Neutrophil (primary cell): ENCODE data around the gene CD300C.

ENCODE experiments used
- H3K27ac ChIP-seq: fragments of 200-600 bp; sonication (generic); 2 replicates; pipeline ENCODE4 v1.5.1; 2016; ENCODE audit warnings: mild to moderate bottlenecking, moderate library complexity
- H3K27me3 ChIP-seq: fragments of 200-600 bp; sonication (generic); 2 replicates; pipeline ENCODE4 v1.6.0; 2016; ENCODE audit warnings: mild to moderate bottlenecking
- H3K36me3 ChIP-seq: fragments of 200-600 bp; sonication (generic); 2 replicates; pipeline ENCODE4 v1.5.1; 2017
- H3K4me1 ChIP-seq, 2 experiments: fragments of 200-600 bp in 1 of 2; sonication (generic) in 1 of 2; 1 replicate in 1 of 2; 2 replicates in 1 of 2; pipeline versions ENCODE4 v1.5.1 to v1.6.1; 2013 to 2016; ENCODE audit warnings: low read depth in 1 of 2, low read length in 1 of 2, mild to moderate bottlenecking in 1 of 2, moderate library complexity in 1 of 2; ENCODE audit not compliant: control insufficient read depth in 1 of 2, insufficient read depth in 1 of 2
- H3K4me3 ChIP-seq, 2 experiments: fragments of 200-600 bp in 1 of 2; sonication (generic) in 1 of 2; 1 replicate in 1 of 2; 2 replicates in 1 of 2; pipeline ENCODE4 v1.5.1; 2013 to 2016; ENCODE audit warnings: low read depth in 1 of 2, low read length in 1 of 2, mild to moderate bottlenecking in 1 of 2, moderate library complexity in 1 of 2
- H3K9me3 ChIP-seq: fragments of 200-600 bp; sonication (generic); 2 replicates; pipeline ENCODE4 v1.5.1; 2016
- CTCF ChIP-seq: fragments of 200-600 bp; sonication (generic); IDR thresholded peaks from 2 replicates; pipeline ENCODE4 v1.5.1; 2016; ENCODE audit warnings: antibody characterized with exemption

Gene CD300C

DNA sequence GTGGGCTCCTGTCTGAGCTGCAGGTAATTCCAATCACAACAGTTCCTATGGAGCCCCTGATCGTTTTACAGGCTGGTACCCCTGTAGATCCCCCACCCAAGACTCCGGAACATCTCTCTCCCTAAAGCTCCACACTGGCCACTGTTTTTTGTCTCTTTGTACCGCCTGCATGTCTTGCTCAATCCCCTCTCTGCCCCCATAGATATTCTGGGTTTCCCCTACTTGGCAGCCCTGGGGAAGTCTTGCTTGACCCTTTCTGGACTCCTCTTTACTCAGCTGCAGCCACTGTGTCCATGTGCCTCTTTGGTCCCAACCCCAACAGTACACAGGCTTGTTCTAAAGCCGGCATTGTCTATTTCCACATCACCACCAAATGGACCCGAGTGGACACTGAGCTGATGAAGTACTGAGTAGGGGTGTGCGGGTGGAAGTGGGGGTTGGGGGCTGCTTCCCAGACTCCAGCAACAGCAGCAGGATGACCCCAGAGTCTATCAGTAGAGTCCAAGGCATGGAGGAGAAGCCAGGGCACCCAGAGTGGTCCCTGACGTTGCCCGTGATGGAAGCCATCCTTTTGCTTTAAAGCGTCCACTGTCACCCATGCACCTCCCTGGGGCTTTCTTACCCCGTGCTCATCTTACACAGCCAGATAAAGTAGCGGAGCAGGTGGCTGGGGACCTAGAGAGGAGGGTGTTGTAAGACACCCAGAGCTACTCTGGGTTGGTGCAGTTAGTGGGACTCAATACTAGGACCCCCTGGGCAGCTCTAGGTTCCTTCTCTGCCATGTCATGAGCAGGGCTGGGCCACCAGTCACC lies 21.1 kb downstream of the CD300C start:
- Histone ChIP-seq H3K27ac (peak overlapping the region; percentile 100), H3K9me3 (no peaks in the 10 kb centered on the region), H3K4me1 (peaks cover 100% of the 10 kb centered on the region in 2 experiments), H3K36me3 (peaks cover 31% of the 10 kb centered on the region), H3K4me3 (peak overlapping the region; percentile 12 to 16), H3K27me3 (no peaks in the 10 kb centered on the region)
- no peak for TF ChIP-seq CTCF

GRCh38 chr17:74523308-74523707 lies 22.6 kb downstream of the CD300C start:
- Histone ChIP-seq H3K4me1 (peaks cover 93 to 99% of the 10 kb centered on the region in 2 experiments), H3K27ac (peak overlapping the region; percentile 100), H3K27me3 (no peaks in the 10 kb centered on the region), H3K36me3 (peaks cover 31% of the 10 kb centered on the region), H3K4me3 (peak overlapping the region in 1 of 2 experiments; percentile 16), H3K9me3 (no peaks in the 10 kb centered on the region)
- no peak for TF ChIP-seq CTCF

- Histone ChIP-seq H3K4me1 (peaks cover 86 to 92% of the 10 kb centered on the region in 2 experiments), H3K9me3 (no peaks in the 10 kb centered on the region), H3K36me3 (peaks cover 31% of the 10 kb centered on the region), H3K4me3 (peak overlapping the region; percentile 45 to 53), H3K27me3 (no peaks in the 10 kb centered on the region), H3K27ac (peak overlapping the region; percentile 100)
- TF ChIP-seq CTCF = no peak
These were observed 23.4 kb downstream of the CD300C start for GRCh38 chr17:74522381-74523105.

GRCh38 chr17:74521701-74522201 lies 24.2 kb downstream of the CD300C start:
- Histone ChIP-seq H3K4me1 (peaks cover 78 to 84% of the 10 kb centered on the region in 2 experiments), H3K36me3 (peaks cover 31% of the 10 kb centered on the region), H3K27me3 (no peaks in the 10 kb centered on the region), H3K4me3 (peak overlapping the region; percentile 45 to 53), H3K9me3 (no peaks in the 10 kb centered on the region), H3K27ac (peak overlapping the region; percentile 100)
- TF ChIP-seq CTCF = peak; percentile 22

- Histone ChIP-seq H3K27ac (peak overlapping the region; percentile 100), H3K4me3 (peak overlapping the region; percentile 45 to 53), H3K9me3 (no peaks in the 10 kb centered on the region), H3K36me3 (peaks cover 28% of the 10 kb centered on the region), H3K27me3 (no peaks in the 10 kb centered on the region), H3K4me1 (peaks cover 69 to 76% of the 10 kb centered on the region in 2 experiments)
- TF ChIP-seq CTCF = no peak
These were observed 25.0 kb downstream of the CD300C start for GRCh38 chr17:74520790-74521480.
